Mucosa of stomach (tissue), 1 donor: Measurements from ENCODE around the gene SLC25A4.

ENCODE experiments used
- H3K27me3 ChIP-seq: one replicate; pipeline ENCODE4 v1.7.0; 2013; ENCODE audit warnings: mild to moderate bottlenecking, low read length; ENCODE audit not compliant: control insufficient read depth, insufficient read depth
- H3K36me3 ChIP-seq: one replicate; pipeline ENCODE4 v1.7.0; 2013; ENCODE audit warnings: low read length; ENCODE audit not compliant: control insufficient read depth, insufficient read depth
- H3K4me1 ChIP-seq: one replicate; pipeline ENCODE4 v1.7.0; 2013; ENCODE audit warnings: mild to moderate bottlenecking, low read length; ENCODE audit not compliant: control insufficient read depth, insufficient read depth
- H3K4me3 ChIP-seq: one replicate; pipeline ENCODE4 v1.7.0; 2013; ENCODE audit warnings: low read length
- H3K9ac ChIP-seq: one replicate; pipeline ENCODE4 v1.7.0; 2013; ENCODE audit warnings: mild to moderate bottlenecking, low read length, moderate library complexity
- H3K9me3 ChIP-seq: one replicate; pipeline ENCODE4 v1.7.0; 2013; ENCODE audit warnings: mild to moderate bottlenecking, low read length, moderate library complexity; ENCODE audit not compliant: control insufficient read depth
- donor health status: Pancreatic carcinoma.

The SLC25A4 gene

GRCh38 chr4:185124006-185124405 lies 19.1 kb upstream of the SLC25A4 start:
- Histone ChIP-seq H3K9me3 (no peaks in the 10 kb centered on the region), H3K27me3 (peaks cover 25% of the 10 kb centered on the region), H3K4me3 (no peak overlapping the region), H3K36me3 (no peaks in the 10 kb centered on the region), H3K4me1 (peaks cover 13% of the 10 kb centered on the region), H3K9ac (no peak overlapping the region)

GRCh38 chr4:185127021-185127925 lies 15.8 kb upstream of the SLC25A4 start:
- Histone ChIP-seq H3K9me3 (no peaks in the 10 kb centered on the region), H3K36me3 (no peaks in the 10 kb centered on the region), H3K27me3 (peaks cover 27% of the 10 kb centered on the region), H3K4me1 (peaks cover 13% of the 10 kb centered on the region), H3K9ac (no peak overlapping the region), H3K4me3 (no peak overlapping the region)

- no peaks in the 10 kb centered on the region for H3K36me3 ChIP-seq
- no peaks in the 10 kb centered on the region for H3K9me3 ChIP-seq
- peaks cover 27% of the 10 kb centered on the region for H3K27me3 ChIP-seq
- peak overlapping the region; percentile 33 for H3K4me3 ChIP-seq
- H3K4me1 ChIP-seq = peaks cover 13% of the 10 kb centered on the region
- no peak overlapping the region for H3K9ac ChIP-seq
These were observed 14.6 kb upstream of the SLC25A4 start for GRCh38 chr4:185128272-185129119.

- H3K36me3 ChIP-seq = no peaks in the 10 kb centered on the region
- no peaks in the 10 kb centered on the region for H3K4me1 ChIP-seq
- no peak overlapping the region for H3K9ac ChIP-seq
- H3K27me3 ChIP-seq = no peaks in the 10 kb centered on the region
- no peaks in the 10 kb centered on the region for H3K9me3 ChIP-seq
- H3K4me3 ChIP-seq = no peak overlapping the region
These were observed 8.7 kb upstream of the SLC25A4 start for GRCh38 chr4:185134307-185134869.

GRCh38 chr4:185137233-185137925 lies 5.7 kb upstream of the SLC25A4 start:
- H3K36me3 ChIP-seq = no peaks in the 10 kb centered on the region
- no peaks in the 10 kb centered on the region for H3K9me3 ChIP-seq
- no peaks in the 10 kb centered on the region for H3K27me3 ChIP-seq
- no peaks in the 10 kb centered on the region for H3K4me1 ChIP-seq
- H3K4me3 ChIP-seq = no peak overlapping the region
- H3K9ac ChIP-seq = no peak overlapping the region

GRCh38 chr4:185138161-185138560 lies 4.9 kb upstream of the SLC25A4 start:
- Histone ChIP-seq H3K36me3 (no peaks in the 10 kb centered on the region), H3K4me1 (no peaks in the 10 kb centered on the region), H3K4me3 (no peak overlapping the region), H3K9ac (no peak overlapping the region), H3K9me3 (no peaks in the 10 kb centered on the region), H3K27me3 (no peaks in the 10 kb centered on the region)

- H3K4me3 ChIP-seq = no peak overlapping the region
- H3K36me3 ChIP-seq = no peaks in the 10 kb centered on the region
- H3K9me3 ChIP-seq = no peaks in the 10 kb centered on the region
- no peaks in the 10 kb centered on the region for H3K27me3 ChIP-seq
- no peak overlapping the region for H3K9ac ChIP-seq
- peaks cover 5% of the 10 kb centered on the region for H3K4me1 ChIP-seq
These were observed 3.3 kb upstream of the SLC25A4 start for GRCh38 chr4:185139736-185140135.

- Histone ChIP-seq H3K4me1 (peaks cover 11% of the 10 kb centered on the region), H3K9me3 (no peaks in the 10 kb centered on the region), H3K4me3 (no peak overlapping the region), H3K36me3 (no peaks in the 10 kb centered on the region), H3K27me3 (no peaks in the 10 kb centered on the region), H3K9ac (no peak overlapping the region)
These were observed 1.3 kb upstream of the SLC25A4 start for GRCh38 chr4:185141777-185142176.

GRCh38 chr4:185142564-185142911 lies 528 bp upstream of the SLC25A4 start:
- peak overlapping the region; percentile 80 for H3K4me3 ChIP-seq
- peaks cover 11% of the 10 kb centered on the region for H3K4me1 ChIP-seq
- no peaks in the 10 kb centered on the region for H3K36me3 ChIP-seq
- H3K9me3 ChIP-seq = no peaks in the 10 kb centered on the region
- H3K27me3 ChIP-seq = no peaks in the 10 kb centered on the region
- peak overlapping the region; percentile 68 for H3K9ac ChIP-seq

GRCh38 chr4:185143601-185143969 lies 519 bp downstream of the SLC25A4 start:
- Histone ChIP-seq H3K27me3 (no peaks in the 10 kb centered on the region), H3K9ac (peak overlapping the region; percentile 51), H3K4me1 (peaks cover 11% of the 10 kb centered on the region), H3K4me3 (peak overlapping the region; percentile 9), H3K9me3 (no peaks in the 10 kb centered on the region), H3K36me3 (no peaks in the 10 kb centered on the region)

GRCh38 chr4:185144601-185145240 lies 1.7 kb downstream of the SLC25A4 start:
- Histone ChIP-seq H3K27me3 (no peaks in the 10 kb centered on the region), H3K36me3 (no peaks in the 10 kb centered on the region), H3K4me3 (no peak overlapping the region), H3K9ac (no peak overlapping the region), H3K9me3 (no peaks in the 10 kb centered on the region), H3K4me1 (peaks cover 11% of the 10 kb centered on the region)
